Measurements from ENCODE around the gene MYO1H. TPM values are rescaled to one million over a fixed set of nuclear protein-coding genes. Genes with fewer than 3 reads are reported as not detected.

The MYO1H gene
- total and polyA plus RNA-seq, 2 experiments from 2014 or later: not detected

- Histone ChIP-seq H3K9me2 (ENCODE audit: insufficient read depth) (no peaks in the 10 kb centered on the region), H2AFZ (peak within 1 kb of the TSS; percentile 100), H3K4me1 (ENCODE audit: insufficient read depth) (peaks cover 25% of the 10 kb centered on the region), H4K20me1 (replicated peaks; ENCODE audit: insufficient read depth) (peaks cover 34% of the 10 kb centered on the region), H3K79me2 (replicated peaks; ENCODE audit: insufficient read depth) (peaks cover 72% of the 10 kb centered on the region), H3K36me3 (ENCODE audit: insufficient read depth) (no peaks in the 10 kb centered on the region), H3K27me3 (ENCODE audit: insufficient read depth) (no peaks in the 10 kb centered on the region), H3F3A (replicated peaks; ENCODE audit: low read depth) (no peaks in the 10 kb centered on the region), H3K27ac (ENCODE audit: low read depth) (peak within 1 kb of the TSS; percentile 98), H3K4me2 (peak within 1 kb of the TSS; percentile 92), H3K4me3 (peak within 1 kb of the TSS; percentile 96)
- peaks cover 5% of the 10 kb centered on the region for H3K27me3 Mint-ChIP-seq (ENCODE audit: insufficient read depth, low read depth, poor library complexity)
- ATAC-seq: peak; percentile 93
- peak within 1 kb of the TSS; percentile 100 for H3K27ac Mint-ChIP-seq
- DNase-seq (ENCODE audit: low spot score): peak; percentile 97
- peak within 1 kb of the TSS; percentile 96 for H3K4me3 Mint-ChIP-seq
- no peaks in the 10 kb centered on the region; the same call in 2 of the 3 replicates for H3K36me3 Mint-ChIP-seq (ENCODE audit: low read depth)
- H3K4me1 Mint-ChIP-seq: peaks cover 21% of the 10 kb centered on the region
- H3K9me3 Mint-ChIP-seq: no peaks in the 10 kb centered on the region
- TF ChIP-seq ZNF114 (CRISPR knock-in tag; IDR thresholded peaks at IDR 0.05) (0 out of 2 replicates have a peak, but pooled peaks have one; percentile 62), EZH2phosphoT487 (IDR thresholded peaks at IDR 0.05; ENCODE audit: unreplicated experiment) (no peak), ETS1 (IDR thresholded peaks at IDR 0.05) (peak; percentile 77; the same call in 1 of the 2 replicates), POLR2AphosphoS5 (IDR thresholded peaks at IDR 0.05; ENCODE audit: low read depth) (peak; percentile 80), JUNB (IDR thresholded peaks at IDR 0.05; ENCODE audit: unreplicated experiment) (no peak)
Observed at GRCh38 chr12:109477185-109477962, 129.7 kb downstream of the MYO1H start, which contains the start of the genes KCTD10 and UBE3B. TSS of gene KCTD10 (minus strand) at chr12:109477300. CDS start at chr12:109477262, 38 bp downstream. TSS of gene UBE3B (plus strand) at chr12:109477634. CDS start at chr12:109483552, 5,918 bp downstream.

GRCh38 chr12:109477963-109478315 is 130.2 kb downstream of the MYO1H start:
- H3K4me2 ChIP-seq: peak overlapping the region; percentile 92
- peak overlapping the region; percentile 96 for H3K4me3 ChIP-seq
- peak overlapping the region; percentile 98; the same call in 1 of the 2 replicates for H3K27ac ChIP-seq (ENCODE audit: low read depth)
- no peaks in the 10 kb centered on the region for H3K36me3 ChIP-seq (ENCODE audit: insufficient read depth)
- H3K27me3 ChIP-seq (ENCODE audit: insufficient read depth): no peaks in the 10 kb centered on the region
- no peak for ATAC-seq
- peaks cover 29% of the 10 kb centered on the region for H4K20me1 ChIP-seq (replicated peaks; ENCODE audit: insufficient read depth)
- Mint-ChIP-seq H3K27me3 (ENCODE audit: insufficient read depth, low read depth, poor library complexity) (peaks cover 4% of the 10 kb centered on the region), H3K4me3 (peak overlapping the region; percentile 96), H3K36me3 (ENCODE audit: low read depth) (no peaks in the 10 kb centered on the region; the same call in 2 of the 3 replicates), H3K27ac (peak overlapping the region; percentile 100), H3K9me3 (no peaks in the 10 kb centered on the region), H3K4me1 (peaks cover 21% of the 10 kb centered on the region)
- peaks cover 67% of the 10 kb centered on the region for H3K79me2 ChIP-seq (replicated peaks; ENCODE audit: insufficient read depth)
- H3K9me2 ChIP-seq (ENCODE audit: insufficient read depth): no peaks in the 10 kb centered on the region
- DNase-seq (ENCODE audit: low spot score): no peak
- H3K4me1 ChIP-seq (ENCODE audit: insufficient read depth): peaks cover 25% of the 10 kb centered on the region
- H2AFZ ChIP-seq: peak overlapping the region; percentile 100
- no peaks in the 10 kb centered on the region for H3F3A ChIP-seq (replicated peaks; ENCODE audit: low read depth)
- TF ChIP-seq POLR2AphosphoS5 (IDR thresholded peaks at IDR 0.05; ENCODE audit: low read depth) (no peak), EZH2phosphoT487 (IDR thresholded peaks at IDR 0.05; ENCODE audit: unreplicated experiment) (no peak), STAT1 (IDR thresholded peaks at IDR 0.05; ENCODE audit: unreplicated experiment) (no peak), ZNF331 (CRISPR knock-in tag; IDR thresholded peaks at IDR 0.05; ENCODE audit: low read depth) (no peak), EZH2 (IDR thresholded peaks at IDR 0.05; ENCODE audit: low read depth, unreplicated experiment) (no peak), REST (IDR thresholded peaks at IDR 0.05; ENCODE audit: unreplicated experiment) (no peak), JUNB (IDR thresholded peaks at IDR 0.05; ENCODE audit: unreplicated experiment) (no peak), NANOG (IDR thresholded peaks at IDR 0.05; ENCODE audit: borderline replicate concordance) (no peak), CTCF (conservative IDR thresholded peaks at IDR 0.05; ENCODE audit: low read depth in 2 of 2) (no peak), ETS1 (IDR thresholded peaks at IDR 0.05) (no peak)

Measured in GM23338 (cell line).